ENCODE data around the gene C17orf114.

C17orf114 gene

DNA sequence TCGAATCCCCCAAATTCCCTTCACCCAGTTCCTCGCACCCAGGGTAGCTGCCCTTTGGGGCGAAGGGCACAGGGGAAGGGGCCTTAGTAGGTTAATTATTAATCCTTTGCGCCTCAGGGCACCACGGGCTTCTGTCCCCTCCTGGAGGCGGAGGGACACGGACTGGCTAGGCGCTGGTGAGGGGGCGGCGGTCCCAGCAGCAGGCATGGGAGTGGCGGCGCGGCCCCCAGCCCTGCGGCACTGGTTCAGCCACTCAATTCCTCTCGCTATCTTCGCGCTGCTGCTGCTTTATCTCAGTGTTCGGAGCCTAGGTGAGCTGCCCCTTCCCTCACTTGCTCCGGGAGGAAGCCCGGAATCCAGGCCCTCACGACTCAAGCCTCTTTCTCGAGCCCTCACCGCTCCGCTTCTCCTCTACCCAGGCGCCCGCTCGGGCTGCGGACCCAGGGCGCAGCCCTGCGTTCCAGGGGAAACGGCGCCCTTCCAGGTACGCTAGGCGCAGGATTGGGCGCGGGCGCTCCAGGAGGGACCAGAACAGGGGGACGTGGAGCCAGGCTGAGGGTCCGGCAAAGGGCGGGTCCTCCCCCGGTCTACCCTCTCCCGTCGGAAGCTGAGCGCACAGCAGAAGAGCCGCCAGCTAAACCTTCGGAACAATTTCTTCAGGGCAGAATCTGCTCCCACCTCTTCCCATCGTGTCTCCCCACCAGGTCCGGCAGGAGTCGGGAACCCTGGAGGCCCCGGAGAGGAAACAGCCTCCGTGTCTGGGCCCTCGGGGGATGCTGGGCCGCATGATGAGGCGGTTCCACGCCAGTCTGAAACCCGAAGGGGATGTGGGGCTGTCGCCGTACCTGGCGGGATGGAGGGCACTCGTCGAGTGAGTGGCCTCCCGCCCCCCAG lies 13.1 kb downstream of the C17orf114 start, which contains the start of gene GLTPD2:
TSS of gene GLTPD2 (plus strand) at position 158 of the 894 bp plus-strand sequence. CDS start at position 206, 48 bp downstream.
- Histone ChIP-seq H3K4me3 (peak within 1 kb of the TSS; percentile 59 to 72), H3K4me1 (peaks cover 24% of the 10 kb centered on the region), H3K36me3 (ENCODE audit: low read depth, missing control alignments) (no peaks in the 10 kb centered on the region), H3K27me3 (no peaks in the 10 kb centered on the region), H3K9me3 (no peaks in the 10 kb centered on the region), H3K27ac (peak within 1 kb of the TSS; percentile 71 to 91)
- 25 to 38% methylated on average over 26 to 56 of the region's 62 CpGs for WGBS, 2 donors
- no peak for DNase-seq
- intact Hi-C loops (cut with DNase I; ENCODE audit: low total_unique reads) = no loop called here
- TF ChIP-seq, protein P1, sequence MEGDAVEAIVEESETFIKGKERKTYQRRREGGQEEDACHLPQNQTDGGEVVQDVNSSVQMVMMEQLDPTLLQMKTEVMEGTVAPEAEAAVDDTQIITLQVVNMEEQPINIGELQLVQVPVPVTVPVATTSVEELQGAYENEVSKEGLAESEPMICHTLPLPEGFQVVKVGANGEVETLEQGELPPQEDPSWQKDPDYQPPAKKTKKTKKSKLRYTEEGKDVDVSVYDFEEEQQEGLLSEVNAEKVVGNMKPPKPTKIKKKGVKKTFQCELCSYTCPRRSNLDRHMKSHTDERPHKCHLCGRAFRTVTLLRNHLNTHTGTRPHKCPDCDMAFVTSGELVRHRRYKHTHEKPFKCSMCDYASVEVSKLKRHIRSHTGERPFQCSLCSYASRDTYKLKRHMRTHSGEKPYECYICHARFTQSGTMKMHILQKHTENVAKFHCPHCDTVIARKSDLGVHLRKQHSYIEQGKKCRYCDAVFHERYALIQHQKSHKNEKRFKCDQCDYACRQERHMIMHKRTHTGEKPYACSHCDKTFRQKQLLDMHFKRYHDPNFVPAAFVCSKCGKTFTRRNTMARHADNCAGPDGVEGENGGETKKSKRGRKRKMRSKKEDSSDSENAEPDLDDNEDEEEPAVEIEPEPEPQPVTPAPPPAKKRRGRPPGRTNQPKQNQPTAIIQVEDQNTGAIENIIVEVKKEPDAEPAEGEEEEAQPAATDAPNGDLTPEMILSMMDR (IDR thresholded peaks at IDR 0.05) = no peak
- no peak for TF ChIP-seq POLR2A (IDR thresholded peaks at IDR 0.05)

DNA sequence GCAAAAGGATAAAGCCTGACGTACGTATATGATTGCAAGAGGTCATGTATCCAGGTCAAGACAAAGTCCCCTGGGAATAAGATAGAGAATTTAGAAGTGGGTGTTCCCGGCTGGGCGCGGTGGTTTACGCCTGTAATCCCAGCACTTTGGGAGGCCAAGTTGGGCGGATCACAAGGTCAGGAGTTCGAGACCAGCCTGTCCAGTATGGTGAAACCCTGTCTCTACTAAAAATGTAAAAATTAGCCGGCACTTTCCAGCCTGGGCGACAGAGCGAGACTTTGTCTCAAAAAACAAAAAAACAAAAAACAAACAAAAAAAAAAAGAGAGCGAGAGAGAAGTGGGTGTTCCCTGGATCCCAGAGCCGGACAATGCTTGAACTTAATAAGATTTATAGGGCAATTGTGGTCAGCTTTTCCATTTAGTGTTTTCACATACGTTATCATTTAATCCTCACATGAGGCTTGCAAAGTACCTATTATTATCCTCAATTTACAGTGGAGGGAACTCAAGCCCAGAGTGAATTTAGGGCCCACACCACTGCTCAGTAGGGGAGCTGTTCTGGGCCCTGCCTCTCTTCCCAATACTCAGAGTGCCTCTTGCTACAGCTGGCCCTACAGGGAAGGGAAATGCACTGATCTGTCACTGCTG lies 13.8 kb downstream of the C17orf114 start:
- no peak for DNase-seq
- no peak overlapping the region for H3K27ac ChIP-seq
- peaks cover 24% of the 10 kb centered on the region for H3K4me1 ChIP-seq
- 49 to 62% methylated on average over 14 of the region's 14 CpGs for WGBS, 2 donors
- TF ChIP-seq, protein P1 (IDR thresholded peaks at IDR 0.05) = no peak
- no peak for TF ChIP-seq POLR2A (IDR thresholded peaks at IDR 0.05)
- peak overlapping the region in 1 of 2 donors; percentile 72 for H3K4me3 ChIP-seq
- no peaks in the 10 kb centered on the region for H3K27me3 ChIP-seq
- H3K36me3 ChIP-seq (ENCODE audit: low read depth, missing control alignments) = no peaks in the 10 kb centered on the region
- H3K9me3 ChIP-seq = no peaks in the 10 kb centered on the region
- intact Hi-C loops (cut with DNase I; ENCODE audit: low total_unique reads) = no loop called here

DNA sequence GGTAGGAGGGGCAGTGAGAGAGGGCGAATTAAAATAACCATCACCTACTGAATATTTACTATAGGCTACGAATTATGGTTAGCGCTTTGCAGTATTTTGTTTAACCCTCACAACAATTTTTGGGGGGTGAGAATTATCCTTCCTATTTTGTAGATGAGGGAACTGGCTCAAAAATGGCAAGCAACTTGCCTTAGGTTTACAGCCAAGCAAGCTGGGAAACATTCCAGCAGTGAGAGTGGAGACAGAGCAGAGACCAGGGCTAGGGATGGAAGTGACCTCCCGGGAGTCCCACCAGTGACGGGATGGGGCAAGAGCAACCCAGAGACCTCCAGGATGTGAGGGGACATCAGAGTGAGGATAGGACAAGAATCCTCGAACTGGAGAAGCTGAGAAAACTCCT lies 15.6 kb downstream of the C17orf114 start:
- Histone ChIP-seq H3K9me3 (no peaks in the 10 kb centered on the region), H3K36me3 (ENCODE audit: low read depth, missing control alignments) (no peaks in the 10 kb centered on the region), H3K4me3 (no peak overlapping the region), H3K4me1 (peaks cover 24% of the 10 kb centered on the region), H3K27ac (no peak overlapping the region), H3K27me3 (no peaks in the 10 kb centered on the region)
- no peak for DNase-seq
- TF ChIP-seq, protein P1 (IDR thresholded peaks at IDR 0.05) = no peak
- no peak for TF ChIP-seq POLR2A (IDR thresholded peaks at IDR 0.05)
- intact Hi-C loops (cut with DNase I; ENCODE audit: low total_unique reads) = no loop called here
- 16 to 19% methylated on average over 6 of the region's 6 CpGs for WGBS, 2 donors

DNA sequence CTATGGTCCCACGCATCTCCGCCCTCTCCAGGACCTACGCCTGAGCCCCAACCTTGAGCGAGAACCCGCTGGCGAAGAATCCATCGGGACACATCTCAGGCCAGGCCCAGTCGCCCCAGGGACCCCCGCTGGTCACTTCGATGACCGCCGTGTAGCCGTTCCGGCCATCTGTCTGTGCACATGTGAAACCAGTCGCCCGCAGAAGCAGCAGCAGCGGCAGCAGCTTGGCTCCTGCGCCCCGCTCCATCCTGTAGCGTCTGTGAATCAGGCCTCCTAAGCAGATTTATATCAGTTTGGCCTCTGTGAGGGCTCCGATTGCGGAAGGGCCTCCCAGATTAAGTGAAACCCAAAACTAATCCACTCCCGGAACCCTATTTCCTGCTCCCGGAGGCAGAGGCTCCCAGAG lies 16.0 kb downstream of the C17orf114 start, which contains the start of gene VMO1:
TSS of gene VMO1 (minus strand) at position 259 of the 406 bp plus-strand sequence. CDS start at position 247, 12 bp downstream.
- DNase-seq = no peak
- Histone ChIP-seq H3K9me3 (no peaks in the 10 kb centered on the region), H3K36me3 (ENCODE audit: low read depth, missing control alignments) (no peaks in the 10 kb centered on the region), H3K27ac (no peak within 1 kb of the TSS), H3K27me3 (no peaks in the 10 kb centered on the region), H3K4me1 (peaks cover 24% of the 10 kb centered on the region), H3K4me3 (no peak within 1 kb of the TSS)
- TF ChIP-seq POLR2A (IDR thresholded peaks at IDR 0.05) = no peak
- TF ChIP-seq, protein P1 (IDR thresholded peaks at IDR 0.05) = no peak
- WGBS, 2 donors = 2 to 8% methylated on average over 14 to 24 of the region's 24 CpGs
- intact Hi-C loops (cut with DNase I; ENCODE audit: low total_unique reads) = no loop called here

Measured in testis (tissue), 2 donors.